Measurements from ENCODE around the gene CHMP4A.

DNA sequence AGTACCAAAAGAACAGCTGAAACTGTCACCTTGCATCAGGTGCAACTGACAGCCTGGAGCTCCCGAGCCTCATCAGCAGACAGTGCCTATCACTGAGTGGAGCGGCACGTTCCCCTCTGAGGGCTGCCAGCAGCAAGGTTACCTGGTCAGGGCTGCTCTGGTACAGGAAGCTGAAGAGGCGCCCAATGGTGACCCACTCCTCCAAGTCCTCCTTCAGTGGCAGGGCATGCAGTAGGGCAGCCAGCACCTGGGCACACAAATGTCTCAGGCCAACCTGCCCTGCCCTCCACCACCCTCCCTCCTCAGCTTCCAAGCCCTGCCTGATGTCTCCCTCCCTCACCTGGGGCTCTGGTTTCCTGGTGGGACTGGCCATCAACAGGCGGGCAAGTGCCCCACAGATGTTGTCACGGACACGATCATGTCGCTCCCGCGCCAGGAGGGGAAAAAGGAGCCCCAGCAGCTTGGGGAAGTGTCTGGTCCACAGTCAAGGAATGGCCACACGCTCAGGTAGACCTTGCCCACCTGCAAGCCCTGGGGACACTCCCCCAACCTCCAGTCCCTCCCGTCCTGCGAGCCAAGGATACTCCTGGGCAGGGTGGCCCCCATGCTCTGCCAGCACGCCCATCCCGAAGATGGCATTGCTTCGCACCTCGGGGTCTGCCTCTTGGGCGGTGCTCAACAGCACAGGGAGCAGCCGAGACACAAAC lies 31.8 kb downstream of the CHMP4A start:
- TF ChIP-seq CTCF (conservative IDR thresholded peaks at IDR 0.05; ENCODE audit: low read depth, low read length) (no peak), EZH2 (IDR thresholded peaks at IDR 0.05; ENCODE audit: borderline replicate concordance, low read depth, low read length, poor library complexity, severe bottlenecking) (no peak)
